Ishikawa (cell line): ENCODE data around the gene STMP1.

Experiments
- CEBPB ChIP-seq: IDR thresholded peaks from 2 replicates; pipeline ENCODE4 v1.6.1; 2012
- CREB1 ChIP-seq: IDR thresholded peaks from 2 replicates; pipeline ENCODE4 v1.6.1; 2012; ENCODE audit warnings: low read depth
- EGR1 ChIP-seq: IDR thresholded peaks from 2 replicates; pipeline ENCODE4 v1.6.1; 2012
- EP300 ChIP-seq: IDR thresholded peaks from 2 replicates; pipeline ENCODE4 v1.6.1; 2012; ENCODE audit warnings: borderline replicate concordance
- FOXM1 ChIP-seq: IDR thresholded peaks from 2 replicates; pipeline ENCODE4 v1.6.1; 2012; ENCODE audit warnings: low read depth, borderline replicate concordance
- NFIC ChIP-seq: IDR thresholded peaks from 2 replicates; pipeline ENCODE4 v1.6.1; 2012
- RAD21 ChIP-seq: IDR thresholded peaks from 2 replicates; pipeline ENCODE4 v1.6.1; 2012; ENCODE audit warnings: low read depth
- TAF1 ChIP-seq: IDR thresholded peaks from 2 replicates; pipeline ENCODE4 v1.6.1; 2012; ENCODE audit warnings: low read depth, mild to moderate bottlenecking
- TCF12 ChIP-seq: IDR thresholded peaks from 2 replicates; pipeline ENCODE4 v1.6.1; 2012; ENCODE audit warnings: low read depth
- TEAD4 ChIP-seq: IDR thresholded peaks from 2 replicates; pipeline ENCODE4 v1.6.1; 2012
- YY1 ChIP-seq: IDR thresholded peaks from 2 replicates; pipeline ENCODE4 v1.6.1; 2012; ENCODE audit warnings: low read depth
- ZBTB7A ChIP-seq: IDR thresholded peaks from 2 replicates; pipeline ENCODE4 v1.6.1; 2012; ENCODE audit warnings: low read depth
- TF ChIP-seq, protein P1 (sequence below): IDR thresholded peaks from 2 replicates; pipeline ENCODE4 v1.6.1; 2012; ENCODE audit warnings: low read depth, mild to moderate bottlenecking
- TF ChIP-seq, protein P2 (sequence below): IDR thresholded peaks from 2 replicates; pipeline ENCODE4 v1.6.1; 2012
- TF ChIP-seq, protein P3 (sequence below): IDR thresholded peaks from 2 replicates; pipeline ENCODE4 v1.6.1; 2012

STMP1 gene

DNA sequence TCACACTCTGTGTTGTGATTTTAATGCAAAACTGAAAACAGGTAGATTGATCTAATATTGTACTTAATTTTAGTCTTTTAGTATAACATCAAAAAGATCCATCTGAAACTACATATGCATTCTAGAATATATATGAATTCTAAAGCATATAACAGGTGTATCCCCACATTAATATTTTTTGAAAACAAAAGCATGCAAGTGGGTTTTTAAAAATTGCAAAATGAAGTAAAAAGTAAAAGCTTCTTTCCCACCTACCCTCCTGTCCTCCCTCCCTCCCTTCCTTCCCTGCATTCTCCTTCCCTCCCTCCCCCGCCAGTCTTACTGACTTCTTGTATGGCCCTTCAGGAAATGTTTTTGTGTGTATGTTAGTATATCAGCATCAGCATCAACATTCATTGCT, 14.6 kb upstream of the STMP1 start:
- TF ChIP-seq, protein P1, sequence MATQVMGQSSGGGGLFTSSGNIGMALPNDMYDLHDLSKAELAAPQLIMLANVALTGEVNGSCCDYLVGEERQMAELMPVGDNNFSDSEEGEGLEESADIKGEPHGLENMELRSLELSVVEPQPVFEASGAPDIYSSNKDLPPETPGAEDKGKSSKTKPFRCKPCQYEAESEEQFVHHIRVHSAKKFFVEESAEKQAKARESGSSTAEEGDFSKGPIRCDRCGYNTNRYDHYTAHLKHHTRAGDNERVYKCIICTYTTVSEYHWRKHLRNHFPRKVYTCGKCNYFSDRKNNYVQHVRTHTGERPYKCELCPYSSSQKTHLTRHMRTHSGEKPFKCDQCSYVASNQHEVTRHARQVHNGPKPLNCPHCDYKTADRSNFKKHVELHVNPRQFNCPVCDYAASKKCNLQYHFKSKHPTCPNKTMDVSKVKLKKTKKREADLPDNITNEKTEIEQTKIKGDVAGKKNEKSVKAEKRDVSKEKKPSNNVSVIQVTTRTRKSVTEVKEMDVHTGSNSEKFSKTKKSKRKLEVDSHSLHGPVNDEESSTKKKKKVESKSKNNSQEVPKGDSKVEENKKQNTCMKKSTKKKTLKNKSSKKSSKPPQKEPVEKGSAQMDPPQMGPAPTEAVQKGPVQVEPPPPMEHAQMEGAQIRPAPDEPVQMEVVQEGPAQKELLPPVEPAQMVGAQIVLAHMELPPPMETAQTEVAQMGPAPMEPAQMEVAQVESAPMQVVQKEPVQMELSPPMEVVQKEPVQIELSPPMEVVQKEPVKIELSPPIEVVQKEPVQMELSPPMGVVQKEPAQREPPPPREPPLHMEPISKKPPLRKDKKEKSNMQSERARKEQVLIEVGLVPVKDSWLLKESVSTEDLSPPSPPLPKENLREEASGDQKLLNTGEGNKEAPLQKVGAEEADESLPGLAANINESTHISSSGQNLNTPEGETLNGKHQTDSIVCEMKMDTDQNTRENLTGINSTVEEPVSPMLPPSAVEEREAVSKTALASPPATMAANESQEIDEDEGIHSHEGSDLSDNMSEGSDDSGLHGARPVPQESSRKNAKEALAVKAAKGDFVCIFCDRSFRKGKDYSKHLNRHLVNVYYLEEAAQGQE: no peak
- no peak for TF ChIP-seq RAD21
- no peak for TF ChIP-seq CREB1
- TF ChIP-seq EGR1: no peak
- TF ChIP-seq YY1: no peak
- TF ChIP-seq, protein P2, sequence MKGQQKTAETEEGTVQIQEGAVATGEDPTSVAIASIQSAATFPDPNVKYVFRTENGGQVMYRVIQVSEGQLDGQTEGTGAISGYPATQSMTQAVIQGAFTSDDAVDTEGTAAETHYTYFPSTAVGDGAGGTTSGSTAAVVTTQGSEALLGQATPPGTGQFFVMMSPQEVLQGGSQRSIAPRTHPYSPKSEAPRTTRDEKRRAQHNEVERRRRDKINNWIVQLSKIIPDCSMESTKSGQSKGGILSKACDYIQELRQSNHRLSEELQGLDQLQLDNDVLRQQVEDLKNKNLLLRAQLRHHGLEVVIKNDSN: no peak
- no peak for TF ChIP-seq EP300
- TF ChIP-seq CEBPB: no peak
- no peak for TF ChIP-seq FOXM1
- no peak for TF ChIP-seq TCF12
- TF ChIP-seq TAF1: no peak
- no peak for TF ChIP-seq ZBTB7A
- no peak for TF ChIP-seq TEAD4
- TF ChIP-seq, protein P3, sequence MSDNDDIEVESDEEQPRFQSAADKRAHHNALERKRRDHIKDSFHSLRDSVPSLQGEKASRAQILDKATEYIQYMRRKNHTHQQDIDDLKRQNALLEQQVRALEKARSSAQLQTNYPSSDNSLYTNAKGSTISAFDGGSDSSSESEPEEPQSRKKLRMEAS: no peak

DNA sequence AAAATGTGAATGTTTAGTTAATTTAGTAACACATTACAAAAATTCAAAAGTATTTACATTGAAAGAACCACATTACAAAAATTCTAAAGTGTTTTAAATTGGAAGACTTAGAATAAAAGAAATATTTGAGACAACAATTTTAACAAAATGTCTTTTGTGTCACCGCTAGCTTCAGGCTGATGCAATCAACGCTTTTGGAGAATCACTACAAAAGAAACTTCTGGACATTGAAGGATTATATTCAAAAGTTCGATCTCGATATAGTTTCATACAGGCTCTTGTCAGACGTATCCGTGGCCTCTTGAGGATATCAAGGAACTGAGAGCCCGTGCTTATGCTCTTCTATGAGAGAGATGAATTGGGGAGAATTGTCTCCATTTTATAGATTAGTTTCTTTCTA, 14.1 kb upstream of the STMP1 start:
- TF ChIP-seq TAF1 (no peak), CEBPB (no peak), TCF12 (no peak), EP300 (no peak), CREB1 (no peak), EGR1 (no peak), FOXM1 (no peak), RAD21 (no peak), TEAD4 (no peak), ZBTB7A (no peak), YY1 (no peak), NFIC (no peak)
- TF ChIP-seq, protein P3: no peak
- TF ChIP-seq, protein P2: no peak
- TF ChIP-seq, protein P1: no peak

DNA sequence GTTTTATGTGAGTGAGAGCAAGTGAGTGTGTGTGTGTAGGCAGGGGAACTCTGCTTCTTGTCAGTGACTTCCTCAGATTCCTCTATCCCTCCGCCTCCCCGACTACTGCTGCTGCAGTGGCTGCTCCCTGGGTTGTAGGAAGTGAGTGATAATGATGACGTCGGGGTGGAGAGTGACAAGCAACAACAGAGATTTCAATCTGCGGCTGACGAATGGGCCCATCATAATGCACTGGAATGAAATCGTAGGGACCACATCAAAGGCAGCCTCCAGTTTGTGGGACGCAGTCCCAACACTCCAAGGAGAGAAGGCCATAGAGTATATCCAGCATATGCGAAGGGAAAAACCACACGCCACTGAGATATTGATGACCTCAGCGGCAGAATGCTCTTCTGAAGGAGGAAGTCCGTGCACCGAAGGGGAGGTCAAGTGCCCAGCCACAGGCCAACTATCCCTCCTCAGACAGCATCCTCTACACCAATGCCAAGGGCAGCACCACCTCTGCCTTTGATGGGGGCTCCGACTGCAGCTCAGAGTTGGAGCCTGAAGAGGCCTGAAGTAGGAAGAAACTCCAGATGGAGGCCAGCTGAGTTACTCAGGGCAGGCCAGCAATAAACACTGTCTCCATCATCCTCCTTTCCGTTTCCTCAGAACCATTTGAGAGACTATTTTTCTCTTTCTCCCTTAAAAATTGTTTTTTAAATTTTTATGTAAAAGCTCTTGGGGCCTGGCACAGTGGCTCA, 11.3 kb upstream of the STMP1 start:
- TF ChIP-seq TAF1 (no peak), TEAD4 (no peak), YY1 (no peak)
- TF ChIP-seq, protein P3: no peak

DNA sequence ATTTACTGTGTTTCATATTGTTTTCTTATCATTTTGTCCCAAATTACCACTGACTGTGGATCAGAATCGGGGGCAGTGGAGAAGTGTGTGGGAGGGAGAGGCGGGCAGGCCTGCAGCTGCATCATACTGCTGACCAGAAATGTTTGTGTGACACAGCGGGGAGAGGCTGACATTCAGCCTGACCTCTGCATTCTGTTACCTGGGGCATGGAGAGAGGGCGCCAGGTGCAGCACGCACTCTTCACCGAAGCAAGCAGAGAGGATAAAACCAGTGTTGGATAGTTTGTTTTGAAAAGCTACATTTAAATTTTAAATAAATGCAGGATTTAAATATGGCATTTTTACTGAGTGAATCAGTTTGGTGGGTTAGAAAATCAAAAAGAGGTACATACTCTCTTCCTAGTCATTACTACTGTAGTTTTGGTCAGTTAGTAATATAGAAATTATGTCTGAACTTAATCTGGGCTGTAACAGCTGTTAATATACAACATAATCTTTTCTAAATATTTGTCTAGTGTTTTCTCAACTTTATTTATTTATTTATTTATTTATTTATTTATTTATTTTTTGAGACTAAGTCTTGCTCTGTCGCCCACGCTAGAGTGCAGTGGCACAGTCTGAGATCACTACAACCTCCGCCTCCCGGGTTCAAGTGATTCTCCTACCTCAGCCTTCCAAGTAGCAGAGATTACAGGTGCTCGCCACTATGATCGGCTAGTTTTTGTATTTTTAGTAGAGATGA, 8.8 kb upstream of the STMP1 start:
- TF ChIP-seq, protein P2: no peak
- TF ChIP-seq, protein P1: no peak
- no peak for TF ChIP-seq RAD21
